Peyer's patch (tissue), 4 donors: ENCODE data around the gene TFG. TPM values are rescaled to one million over a fixed set of nuclear protein-coding genes. Genes with fewer than 3 reads are reported as not detected.
A peak's percentile ranks its signal among the peaks of the same experiment; 100 is the strongest.

Experiments used
- DNase-seq, 3 donors: peaks; one replicate each; pipeline ENCODE4 v3.0.0-alpha.2; 2017 to 2019
- H3K27ac ChIP-seq, 4 donors: fragments of 200-600 bp; sonication (generic); one replicate each; pipeline ENCODE4 v1.5.1; 2016 to 2019
- H3K27me3 ChIP-seq, 2 donors: fragments of 200-600 bp; sonication (generic); one replicate each; pipeline ENCODE4 v1.5.1; 2019
- H3K36me3 ChIP-seq, 3 donors: fragments of 200-600 bp; sonication (generic); one replicate each; pipeline ENCODE4 v1.5.1; 2016 to 2019
- H3K4me1 ChIP-seq, 4 donors: fragments of 200-600 bp; sonication (generic); one replicate each; pipeline ENCODE4 v1.5.1; 2016 to 2019
- H3K4me3 ChIP-seq, 4 donors: fragments of 200-600 bp; sonication (generic); 1 replicate in 3 of 4; 2 replicates in 1 of 4; pipeline ENCODE4 v1.5.1; 2016 to 2019; ENCODE audit warnings: mild to moderate bottlenecking in 1 of 4
- H3K9me3 ChIP-seq, 4 donors: fragments of 200-600 bp; sonication (generic); one replicate each; pipeline ENCODE4 v1.5.1; 2016 to 2019; ENCODE audit warnings: mild to moderate bottlenecking in 1 of 4
- CTCF ChIP-seq, 6 experiments: fragments of 450-650 bp in 4 of 6; fragments of 200-600 bp in 2 of 6; sonication (generic) in 1 of 6; IDR thresholded peaks; one replicate each; pipeline ENCODE4 v1.5.1; 2017 to 2019; ENCODE audit warnings: antibody characterized with exemption in 6 of 6, mild to moderate bottlenecking in 3 of 6, moderate library complexity in 1 of 6
- POLR2A ChIP-seq, 2 donors: fragments of 450-650 bp; IDR thresholded peaks; one replicate each; pipeline ENCODE4 v1.5.1; 2017; ENCODE audit warnings: antibody characterized with exemption in 2 of 2, mild to moderate bottlenecking in 2 of 2, moderate library complexity in 2 of 2
- total RNA-seq, 4 donors: library from RNA; depleted of rRNA; stranded (reverse); fragments of >200 nt; gene quantifications; one replicate each; pipeline ENCODE4 v1.1.0, GENCODE V29; 2016

The TFG gene
- total RNA-seq, 4 donors from 2014 or later, result 75.1 to 188 (median 141) TPM

- DNase-seq, result no peak
- H3K27me3 ChIP-seq, result no peaks in the 10 kb centered on the region
- TF ChIP-seq POLR2A (IDR thresholded peaks at IDR 0.05), result no peak
Observed at GRCh38 chr3:100702082-100702979, 7.0 kb upstream of the TFG start.

GRCh38 chr3:100702980-100703345 lies 6.3 kb upstream of the TFG start:
- peaks cover 0 to 11% (median 0%) of the 10 kb centered on the region in 4 donors for H3K4me1 ChIP-seq
- no peak overlapping the region for H3K27ac ChIP-seq
- H3K36me3 ChIP-seq, result no peaks in the 10 kb centered on the region
- no peaks in the 10 kb centered on the region for H3K27me3 ChIP-seq
- DNase-seq, result no peak
- no peak overlapping the region for H3K4me3 ChIP-seq
- no peaks in the 10 kb centered on the region for H3K9me3 ChIP-seq
- TF ChIP-seq POLR2A (IDR thresholded peaks at IDR 0.05) (no peak), CTCF (IDR thresholded peaks at IDR 0.05) (no peak)

More at GRCh38 chr3:100702082-100702979, 7.0 kb upstream of the TFG start:
- Histone ChIP-seq H3K4me3 (no peak overlapping the region), H3K36me3 (no peaks in the 10 kb centered on the region), H3K9me3 (no peaks in the 10 kb centered on the region), H3K27ac (no peak overlapping the region), H3K4me1 (peaks cover 0 to 17% (median 0%) of the 10 kb centered on the region in 4 donors)

GRCh38 chr3:100703865-100704264 lies 5.4 kb upstream of the TFG start:
- TF ChIP-seq POLR2A (IDR thresholded peaks at IDR 0.05) (no peak), CTCF (IDR thresholded peaks at IDR 0.05) (no peak)
- Histone ChIP-seq H3K27me3 (no peaks in the 10 kb centered on the region), H3K36me3 (no peaks in the 10 kb centered on the region), H3K27ac (no peak overlapping the region), H3K4me3 (no peak overlapping the region), H3K4me1 (peaks cover 0 to 7% (median 0%) of the 10 kb centered on the region in 4 donors), H3K9me3 (no peaks in the 10 kb centered on the region)
- DNase-seq, result no peak

GRCh38 chr3:100706365-100706764 lies 2.9 kb upstream of the TFG start:
- DNase-seq, result no peak
- peaks cover 0 to 15% (median 0%) of the 10 kb centered on the region in 4 donors for H3K4me1 ChIP-seq
- no peak overlapping the region for H3K4me3 ChIP-seq
- no peaks in the 10 kb centered on the region for H3K27me3 ChIP-seq
- no peak for TF ChIP-seq CTCF (IDR thresholded peaks at IDR 0.05)
- TF ChIP-seq POLR2A (IDR thresholded peaks at IDR 0.05), result no peak
- no peak overlapping the region for H3K27ac ChIP-seq
- no peaks in the 10 kb centered on the region for H3K36me3 ChIP-seq
- no peaks in the 10 kb centered on the region for H3K9me3 ChIP-seq

GRCh38 chr3:100708644-100708988 lies 678 bp upstream of the TFG start:
- peaks cover 0 to 22% (median 0%) of the 10 kb centered on the region in 4 donors for H3K4me1 ChIP-seq
- no peak for DNase-seq
- peak overlapping the region; percentile 89 to 99 (median 94) for H3K27ac ChIP-seq
- TF ChIP-seq CTCF (IDR thresholded peaks at IDR 0.05), result no peak
- no peak for TF ChIP-seq POLR2A (IDR thresholded peaks at IDR 0.05)
- peak overlapping the region; percentile 82 to 92 (median 86) for H3K4me3 ChIP-seq
- no peaks in the 10 kb centered on the region for H3K27me3 ChIP-seq
- H3K36me3 ChIP-seq, result peaks cover 0 to 2% (median 0%) of the 10 kb centered on the region in 3 donors
- H3K9me3 ChIP-seq, result no peaks in the 10 kb centered on the region

- H3K9me3 ChIP-seq, result no peaks in the 10 kb centered on the region
- peak; percentile 20 to 64 (median 57) for DNase-seq
- no peaks in the 10 kb centered on the region for H3K27me3 ChIP-seq
- TF ChIP-seq CTCF (IDR thresholded peaks at IDR 0.05) (no peak), POLR2A (IDR thresholded peaks at IDR 0.05) (no peak)
- peaks cover 0 to 22% (median 0%) of the 10 kb centered on the region in 4 donors for H3K4me1 ChIP-seq
- peak overlapping the region; percentile 82 to 92 (median 86) for H3K4me3 ChIP-seq
- peak overlapping the region; percentile 89 to 99 (median 94) for H3K27ac ChIP-seq
- H3K36me3 ChIP-seq, result peaks cover 0 to 11% (median 0%) of the 10 kb centered on the region in 3 donors
Observed at GRCh38 chr3:100709842-100710260, 557 bp downstream of the TFG start.
